Measurements from ENCODE around the gene RASSF5. TPM values are rescaled to one million over a fixed set of nuclear protein-coding genes. Genes with fewer than 3 reads are reported as not detected.
A peak's percentile ranks its signal among the peaks of the same experiment; 100 is the strongest.

The RASSF5 gene
- total RNA-seq, 1 experiment from 2014 or later = 6.1 TPM

GRCh38 chr1:206465951-206466350, 41.4 kb upstream of the RASSF5 start:
- CTCF ChIA-PET = interaction anchor here (0.7 kb wide), 1 partner anchor 12 kb away, joined by 3 read pairs; no protein-coding TSS in a partner anchor
- no TSS peak for BruUV-seq (replicated peaks)
- H3K27ac Mint-ChIP-seq (ENCODE audit: unreplicated experiment) = no peak overlapping the region

DNA sequence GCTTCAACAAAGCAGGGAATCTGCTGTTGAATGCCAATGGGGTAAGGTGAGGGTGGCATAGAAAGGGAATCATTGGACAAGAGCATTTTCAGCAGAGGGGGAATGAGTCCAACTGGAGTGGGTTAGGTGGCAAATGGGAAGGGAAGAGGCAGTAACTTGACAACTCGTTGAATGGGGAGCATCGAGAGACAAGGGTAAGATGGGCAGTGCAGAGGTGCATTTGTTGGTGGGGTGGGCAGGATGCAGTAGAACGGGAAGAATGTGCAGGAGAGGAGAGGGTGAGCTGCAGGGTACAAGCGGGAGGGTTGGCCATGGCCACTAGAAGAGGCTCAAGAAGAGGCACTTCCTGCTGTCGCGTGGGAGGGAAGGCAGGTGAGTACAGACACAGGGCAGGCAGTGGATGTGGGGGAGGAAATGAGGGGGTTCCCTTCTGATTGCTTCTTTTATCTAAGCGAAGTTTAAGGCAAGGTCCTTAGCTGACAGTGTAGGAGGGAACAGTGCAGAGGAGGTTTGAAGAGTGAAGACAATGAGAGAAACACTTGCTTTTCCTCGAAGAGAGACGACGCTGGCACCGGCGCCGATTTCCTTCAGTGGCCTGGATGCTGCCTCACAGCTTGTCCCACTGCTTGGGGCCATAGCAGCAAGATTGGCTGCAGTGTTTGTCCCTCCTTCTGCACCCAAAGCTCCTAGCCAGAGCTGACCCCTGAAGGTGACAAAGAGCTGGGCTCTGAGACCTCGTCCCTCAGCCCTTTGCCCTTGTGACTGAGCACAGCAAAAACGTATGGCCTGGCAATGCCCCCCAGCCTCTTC, 40.3 kb upstream of the RASSF5 start:
- Mint-ChIP-seq H3K4me3 (ENCODE audit: low read depth, unreplicated experiment) (no peak overlapping the region), H3K36me3 (ENCODE audit: insufficient read depth, unreplicated experiment) (peaks cover 24% of the 10 kb centered on the region), H3K9me3 (ENCODE audit: low read depth, unreplicated experiment) (no peaks in the 10 kb centered on the region), H3K27me3 (ENCODE audit: unreplicated experiment) (no peaks in the 10 kb centered on the region), H3K4me1 (ENCODE audit: low read depth, unreplicated experiment) (peaks cover 46% of the 10 kb centered on the region), H3K27ac (ENCODE audit: unreplicated experiment) (peak overlapping the region; percentile 27)
- DNase-seq = no peak
- TF ChIP-seq CTCF (IDR thresholded peaks at IDR 0.05; ENCODE audit: unreplicated experiment) = no peak
- BruUV-seq (replicated peaks) = no TSS peak
- intact Hi-C loops (cut with micrococcal nuclease; ENCODE audit: unreplicated experiment) = no loop called here
- CTCF ChIA-PET = interaction anchor here (0.6 kb wide), 1 partner anchor 329 kb away, joined by 3 read pairs; no protein-coding TSS in a partner anchor

More at GRCh38 chr1:206465951-206466350, 41.4 kb upstream of the RASSF5 start:
- TF ChIP-seq CTCF (IDR thresholded peaks at IDR 0.05; ENCODE audit: unreplicated experiment) = no peak
- Mint-ChIP-seq H3K9me3 (ENCODE audit: low read depth, unreplicated experiment) (no peaks in the 10 kb centered on the region), H3K4me3 (ENCODE audit: low read depth, unreplicated experiment) (no peak overlapping the region), H3K4me1 (ENCODE audit: low read depth, unreplicated experiment) (peaks cover 37% of the 10 kb centered on the region), H3K27me3 (ENCODE audit: unreplicated experiment) (no peaks in the 10 kb centered on the region), H3K36me3 (ENCODE audit: insufficient read depth, unreplicated experiment) (peaks cover 20% of the 10 kb centered on the region)
- intact Hi-C loops (cut with micrococcal nuclease; ENCODE audit: unreplicated experiment) = no loop called here
- no peak for DNase-seq

GRCh38 chr1:206467915-206468314, 39.4 kb upstream of the RASSF5 start:
- Mint-ChIP-seq H3K4me1 (ENCODE audit: low read depth, unreplicated experiment) (peaks cover 55% of the 10 kb centered on the region), H3K4me3 (ENCODE audit: low read depth, unreplicated experiment) (no peak overlapping the region), H3K36me3 (ENCODE audit: insufficient read depth, unreplicated experiment) (peaks cover 29% of the 10 kb centered on the region), H3K27ac (ENCODE audit: unreplicated experiment) (no peak overlapping the region), H3K27me3 (ENCODE audit: unreplicated experiment) (no peaks in the 10 kb centered on the region), H3K9me3 (ENCODE audit: low read depth, unreplicated experiment) (no peaks in the 10 kb centered on the region)
- no TSS peak for BruUV-seq (replicated peaks)
- TF ChIP-seq CTCF (IDR thresholded peaks at IDR 0.05; ENCODE audit: unreplicated experiment) = no peak
- CTCF ChIA-PET = no interaction called here
- no peak for DNase-seq
- intact Hi-C loops (cut with micrococcal nuclease; ENCODE audit: unreplicated experiment) = no loop called here

GRCh38 chr1:206468571-206468970, 38.8 kb upstream of the RASSF5 start:
- intact Hi-C loops (cut with micrococcal nuclease; ENCODE audit: unreplicated experiment) = no loop called here
- no TSS peak for BruUV-seq (replicated peaks)
- Mint-ChIP-seq H3K27ac (ENCODE audit: unreplicated experiment) (no peak overlapping the region), H3K4me1 (ENCODE audit: low read depth, unreplicated experiment) (peaks cover 57% of the 10 kb centered on the region), H3K4me3 (ENCODE audit: low read depth, unreplicated experiment) (no peak overlapping the region), H3K27me3 (ENCODE audit: unreplicated experiment) (no peaks in the 10 kb centered on the region), H3K9me3 (ENCODE audit: low read depth, unreplicated experiment) (no peaks in the 10 kb centered on the region), H3K36me3 (ENCODE audit: insufficient read depth, unreplicated experiment) (peaks cover 34% of the 10 kb centered on the region)
- no peak for DNase-seq
- no peak for TF ChIP-seq CTCF (IDR thresholded peaks at IDR 0.05; ENCODE audit: unreplicated experiment)
- CTCF ChIA-PET = no interaction called here

Data from Calu3 (cell line).